Neutrophil (primary cell): ENCODE measurements around the gene NDUFS4.
"Not testable (repeated sequence)": the region's sequence is repeated elsewhere in the genome, so short reads cannot be mapped to it uniquely, and the experiment has no call there.

Experiments used
- H3K27ac ChIP-seq: fragments of 200-600 bp; sonication (generic); 2 replicates; pipeline ENCODE4 v1.5.1; 2016; ENCODE audit warnings: mild to moderate bottlenecking, moderate library complexity
- H3K27me3 ChIP-seq: fragments of 200-600 bp; sonication (generic); 2 replicates; pipeline ENCODE4 v1.6.0; 2016; ENCODE audit warnings: mild to moderate bottlenecking
- H3K36me3 ChIP-seq: fragments of 200-600 bp; sonication (generic); 2 replicates; pipeline ENCODE4 v1.5.1; 2017
- H3K4me1 ChIP-seq, 2 experiments: fragments of 200-600 bp in 1 of 2; sonication (generic) in 1 of 2; 1 replicate in 1 of 2; 2 replicates in 1 of 2; pipeline versions ENCODE4 v1.5.1 to v1.6.1; 2013 to 2016; ENCODE audit warnings: low read depth in 1 of 2, low read length in 1 of 2, mild to moderate bottlenecking in 1 of 2, moderate library complexity in 1 of 2; ENCODE audit not compliant: control insufficient read depth in 1 of 2, insufficient read depth in 1 of 2
- H3K4me3 ChIP-seq, 2 experiments: fragments of 200-600 bp in 1 of 2; sonication (generic) in 1 of 2; 1 replicate in 1 of 2; 2 replicates in 1 of 2; pipeline ENCODE4 v1.5.1; 2013 to 2016; ENCODE audit warnings: low read depth in 1 of 2, low read length in 1 of 2, mild to moderate bottlenecking in 1 of 2, moderate library complexity in 1 of 2
- H3K9me3 ChIP-seq: fragments of 200-600 bp; sonication (generic); 2 replicates; pipeline ENCODE4 v1.5.1; 2016
- CTCF ChIP-seq: fragments of 200-600 bp; sonication (generic); IDR thresholded peaks from 2 replicates; pipeline ENCODE4 v1.5.1; 2016; ENCODE audit warnings: antibody characterized with exemption

Gene NDUFS4

GRCh38 chr5:53541859-53542258 is 18.6 kb upstream of the NDUFS4 start:
- no peak overlapping the region for H3K27ac ChIP-seq
- H3K27me3 ChIP-seq = no peaks in the 10 kb centered on the region
- H3K4me1 ChIP-seq = no peaks in the 10 kb centered on the region
- no peak overlapping the region for H3K4me3 ChIP-seq
- TF ChIP-seq CTCF = no peak
- no peaks in the 10 kb centered on the region for H3K9me3 ChIP-seq
- H3K36me3 ChIP-seq = no peaks in the 10 kb centered on the region

DNA sequence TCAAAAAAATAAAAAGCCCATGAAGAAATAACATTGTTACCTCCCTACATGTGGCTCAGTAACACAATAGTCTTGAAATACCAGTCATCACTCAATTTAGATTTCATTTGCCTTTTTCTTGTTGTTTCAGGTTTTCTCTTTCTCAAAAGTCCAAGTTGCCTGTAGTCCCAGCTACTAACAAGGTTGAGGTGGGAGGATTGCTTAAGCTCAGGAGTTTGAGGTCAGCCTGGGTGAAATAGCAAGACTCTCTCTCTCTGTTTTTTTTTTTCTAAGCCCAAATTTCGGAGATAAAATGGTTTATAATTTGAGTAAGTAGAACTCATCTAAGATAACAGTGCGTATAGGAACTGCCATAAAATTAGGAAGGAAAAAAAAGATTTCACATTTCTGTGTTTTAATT is 17.5 kb upstream of the NDUFS4 start:
- TF ChIP-seq CTCF = no peak
- no peaks in the 10 kb centered on the region for H3K4me1 ChIP-seq
- no peaks in the 10 kb centered on the region for H3K9me3 ChIP-seq
- H3K27ac ChIP-seq = no peak overlapping the region
- no peaks in the 10 kb centered on the region for H3K27me3 ChIP-seq
- H3K36me3 ChIP-seq = no peaks in the 10 kb centered on the region
- H3K4me3 ChIP-seq = no peak overlapping the region

DNA sequence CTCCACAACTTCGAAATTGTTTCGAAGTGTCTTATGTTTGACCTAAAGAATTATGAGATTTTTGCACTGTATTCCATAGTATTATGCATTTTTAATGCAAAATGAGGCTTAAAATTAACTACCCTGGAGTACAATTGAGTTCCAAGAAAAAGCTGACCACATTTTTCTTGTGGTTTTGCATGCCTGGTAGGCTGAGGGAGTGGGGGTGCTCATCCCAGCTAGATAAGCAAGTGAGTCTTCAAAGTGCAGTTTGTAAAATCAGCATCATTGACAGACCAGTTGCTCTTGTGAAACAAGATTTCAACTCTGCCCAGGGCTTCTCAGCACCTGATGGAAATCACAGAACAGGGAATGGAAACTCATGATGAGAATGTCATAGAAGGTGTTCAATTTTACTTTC is 17.0 kb upstream of the NDUFS4 start:
- Histone ChIP-seq H3K4me3 (no peak overlapping the region), H3K9me3 (no peaks in the 10 kb centered on the region), H3K4me1 (no peaks in the 10 kb centered on the region), H3K36me3 (no peaks in the 10 kb centered on the region), H3K27me3 (no peaks in the 10 kb centered on the region), H3K27ac (no peak overlapping the region)
- TF ChIP-seq CTCF = no peak

DNA sequence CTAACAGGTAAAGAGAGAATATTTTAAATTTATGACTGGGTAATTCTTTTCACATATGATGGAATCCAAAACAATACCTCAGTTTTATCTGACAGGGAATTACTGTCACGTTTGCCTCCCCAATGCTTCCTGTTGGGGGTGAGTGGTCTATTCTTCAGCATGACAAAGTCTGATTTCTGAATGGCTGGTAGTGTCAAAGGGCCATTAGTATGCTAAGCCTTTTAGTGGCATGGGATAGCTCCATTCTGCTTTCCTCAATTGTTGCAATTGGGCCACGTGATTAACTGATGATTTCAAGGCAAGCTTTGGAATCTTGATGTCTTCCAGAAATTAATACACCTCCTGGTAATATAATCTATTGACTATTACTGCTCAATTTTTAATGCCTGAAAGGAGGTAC is 14.7 kb upstream of the NDUFS4 start:
- H3K27ac ChIP-seq = no peak overlapping the region
- H3K27me3 ChIP-seq = no peaks in the 10 kb centered on the region
- no peak overlapping the region for H3K4me3 ChIP-seq
- H3K9me3 ChIP-seq = no peaks in the 10 kb centered on the region
- H3K4me1 ChIP-seq = no peaks in the 10 kb centered on the region
- TF ChIP-seq CTCF = no peak
- H3K36me3 ChIP-seq = no peaks in the 10 kb centered on the region

- TF ChIP-seq CTCF = no peak
Observed at GRCh38 chr5:53547226-53547625, 13.2 kb upstream of the NDUFS4 start.

GRCh38 chr5:53548501-53548900 is 11.9 kb upstream of the NDUFS4 start:
- H3K9me3 ChIP-seq, H3K36me3 ChIP-seq, H3K4me3 ChIP-seq, H3K4me1 ChIP-seq, H3K27ac ChIP-seq, H3K27me3 ChIP-seq: not testable (repeated sequence)

More at GRCh38 chr5:53547226-53547625, 13.2 kb upstream of the NDUFS4 start:
- Histone ChIP-seq H3K36me3 (no peaks in the 10 kb centered on the region), H3K27ac (no peak overlapping the region), H3K9me3 (no peaks in the 10 kb centered on the region), H3K27me3 (no peaks in the 10 kb centered on the region), H3K4me3 (no peak overlapping the region), H3K4me1 (no peaks in the 10 kb centered on the region)
